8988T (cell line): ENCODE measurements around the gene PSD4.

Source experiments
- DNase-seq: peaks from one replicate; pipeline ENCODE4 v3.0.0; 2011

The PSD4 gene

DNA sequence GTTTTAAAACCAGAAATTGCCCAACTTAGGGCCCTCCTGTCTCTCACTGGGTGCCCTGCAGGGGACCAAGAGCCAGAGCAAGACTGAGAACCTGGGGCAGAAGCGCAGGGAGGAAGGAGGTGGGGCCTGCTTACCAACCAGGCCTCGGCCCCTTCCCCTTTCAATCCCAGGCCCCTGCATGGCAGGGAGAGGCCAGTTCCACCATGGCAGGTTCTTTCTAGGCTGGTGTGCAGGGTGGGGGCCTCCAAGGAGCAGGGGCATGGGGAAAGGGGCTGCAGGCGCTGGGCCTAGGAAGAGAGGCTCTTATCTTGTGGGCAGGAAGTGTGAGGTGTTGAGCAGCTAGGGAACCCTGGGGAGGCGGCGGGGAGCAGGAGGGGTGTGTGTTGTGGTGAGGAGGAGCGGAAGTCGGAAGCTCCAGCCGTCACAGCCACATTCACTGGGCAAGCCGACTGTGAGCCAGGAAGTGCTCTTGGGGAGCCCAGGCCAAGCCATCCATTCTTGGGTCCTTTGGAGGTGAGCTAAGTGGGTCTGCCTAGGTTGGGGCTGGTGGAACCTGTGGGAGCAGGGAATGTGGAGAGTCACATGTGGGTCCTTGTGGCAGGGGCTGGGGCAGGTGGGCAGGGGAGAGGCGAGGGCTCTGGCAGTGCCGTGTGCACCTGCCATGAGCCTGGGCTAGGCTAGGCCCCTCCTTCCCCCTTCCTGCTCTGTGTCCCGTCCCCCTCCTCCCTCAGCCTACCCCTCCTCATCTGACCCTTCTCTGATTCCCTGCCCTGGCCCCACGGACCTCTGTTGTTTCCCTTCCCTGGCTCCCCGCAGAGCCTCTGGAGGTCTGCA, at the start of gene PSD4:
Gene PSD4, plus strand, starts transcription at position 430 of the 834 bp plus-strand sequence. CDS start 8,486 bp downstream, outside the sequence.
- DNase-seq = no peak

DNA sequence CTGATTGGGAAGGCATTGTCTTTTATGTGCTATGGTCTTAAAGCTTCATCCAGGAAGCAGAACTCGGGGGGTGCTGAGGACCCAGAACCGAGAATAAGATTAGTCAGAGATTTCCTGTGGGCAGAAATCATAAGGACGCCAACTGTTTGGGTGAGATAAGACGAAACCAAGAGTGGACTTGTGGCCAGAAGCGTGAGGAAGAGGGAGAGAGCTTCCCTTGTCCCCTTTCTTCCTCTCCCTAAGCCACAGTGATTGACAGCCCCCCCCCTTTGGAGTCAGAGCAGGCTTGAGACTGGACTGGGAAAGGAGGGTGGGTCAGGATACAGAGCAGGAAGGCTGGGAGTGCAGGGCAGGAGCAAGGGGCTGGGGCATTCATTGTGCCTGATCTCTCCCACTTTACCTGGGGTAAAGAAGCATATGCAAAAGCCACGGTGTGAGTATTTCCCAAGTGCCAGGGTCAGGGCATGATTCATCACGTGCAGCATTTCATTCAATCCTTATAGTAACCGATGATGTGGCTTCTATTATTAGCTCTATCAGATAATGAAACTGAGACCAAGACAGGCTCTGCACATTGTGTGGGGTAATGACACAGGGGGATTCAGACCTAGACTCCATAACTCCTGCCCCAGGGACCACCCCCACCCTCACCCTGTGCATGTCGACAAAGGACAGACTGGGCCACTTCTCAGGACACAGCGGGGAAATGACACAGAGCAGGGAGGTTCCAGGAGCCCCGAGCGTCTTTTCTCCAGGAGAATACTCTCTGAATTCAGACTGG, 49.4 kb upstream of the PSD4 start:
- DNase-seq = no peak

DNA sequence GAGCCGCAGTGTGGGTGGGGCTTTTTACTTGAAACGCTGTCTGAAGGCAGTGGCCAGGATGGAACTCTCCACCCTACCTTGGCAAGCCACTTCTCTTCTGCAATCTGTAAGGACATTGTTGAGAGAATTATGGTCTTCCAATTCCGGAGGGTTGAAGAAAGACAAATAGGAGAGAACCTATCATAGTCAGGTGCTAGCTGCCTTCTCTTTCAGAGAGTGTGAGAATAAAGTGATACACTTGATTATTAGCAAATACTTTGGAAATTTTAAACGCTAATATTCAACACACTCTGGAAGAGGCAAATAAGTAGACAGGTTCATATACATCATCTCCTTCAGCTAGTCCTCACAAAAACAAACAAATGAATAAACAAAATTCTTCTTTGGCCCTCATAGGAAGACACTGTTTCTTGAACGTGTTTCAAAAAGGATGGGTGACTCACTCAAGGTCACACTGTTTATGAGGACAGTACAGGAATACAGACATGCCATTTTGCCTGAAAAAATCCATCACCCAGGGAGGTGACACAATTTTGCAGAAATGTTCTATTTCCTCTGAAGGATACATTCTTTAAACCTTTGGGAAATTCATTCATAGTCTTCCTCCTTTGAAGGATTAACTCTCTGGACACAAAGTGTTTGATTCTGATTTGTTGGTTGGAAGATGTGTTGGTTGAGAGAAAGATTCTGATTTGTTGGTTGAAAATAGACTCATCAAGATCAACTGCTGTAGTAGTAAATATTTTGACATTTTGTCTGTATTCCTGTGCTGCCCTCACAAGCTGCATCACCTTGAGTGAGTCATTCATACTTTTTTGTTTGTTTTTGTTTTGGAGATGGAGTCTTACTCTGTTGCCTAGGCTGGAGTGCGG, 48.6 kb upstream of the PSD4 start:
- DNase-seq = no peak

DNA sequence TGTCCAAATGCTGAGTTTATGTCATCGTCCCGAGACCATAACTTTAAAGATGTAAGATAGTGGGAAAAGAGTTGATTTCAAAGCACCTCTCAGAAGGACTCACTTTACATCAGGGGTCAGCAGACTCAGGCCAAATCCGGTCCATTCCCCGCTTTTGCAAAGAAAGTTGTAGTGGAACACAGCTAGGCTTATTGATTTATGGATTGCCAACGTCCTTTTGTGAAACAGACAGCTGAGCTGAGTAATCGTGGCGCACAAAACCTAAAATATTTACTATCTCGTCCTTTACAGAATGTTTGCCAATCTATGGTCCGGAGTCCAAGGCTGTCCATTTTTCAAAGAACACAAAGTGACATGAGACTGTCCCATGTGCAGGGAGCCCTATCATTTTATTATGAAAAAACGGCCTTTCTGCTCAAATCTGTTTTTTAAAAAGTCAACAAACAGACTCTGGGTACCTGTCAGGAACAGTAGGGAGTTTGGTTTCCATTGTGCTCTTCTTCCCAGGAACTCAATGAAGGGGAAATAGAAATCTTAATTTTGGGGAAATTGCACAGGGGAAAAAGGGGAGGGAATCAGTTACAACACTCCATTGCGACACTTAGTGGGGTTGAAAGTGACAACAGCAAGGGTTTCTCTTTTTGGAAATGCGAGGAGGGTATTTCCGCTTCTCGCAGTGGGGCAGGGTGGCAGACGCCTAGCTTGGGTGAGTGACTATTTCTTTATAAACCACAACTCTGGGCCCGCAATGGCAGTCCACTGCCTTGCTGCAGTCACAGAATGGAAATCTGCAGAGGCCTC, 46.7 kb upstream of the PSD4 start, which contains the start of gene IL1RN:
Gene IL1RN, plus strand, starts transcription at position 754 of the 801 bp plus-strand sequence. Its CDS starts 27 bp downstream, at position 781.
- DNase-seq = no peak

DNA sequence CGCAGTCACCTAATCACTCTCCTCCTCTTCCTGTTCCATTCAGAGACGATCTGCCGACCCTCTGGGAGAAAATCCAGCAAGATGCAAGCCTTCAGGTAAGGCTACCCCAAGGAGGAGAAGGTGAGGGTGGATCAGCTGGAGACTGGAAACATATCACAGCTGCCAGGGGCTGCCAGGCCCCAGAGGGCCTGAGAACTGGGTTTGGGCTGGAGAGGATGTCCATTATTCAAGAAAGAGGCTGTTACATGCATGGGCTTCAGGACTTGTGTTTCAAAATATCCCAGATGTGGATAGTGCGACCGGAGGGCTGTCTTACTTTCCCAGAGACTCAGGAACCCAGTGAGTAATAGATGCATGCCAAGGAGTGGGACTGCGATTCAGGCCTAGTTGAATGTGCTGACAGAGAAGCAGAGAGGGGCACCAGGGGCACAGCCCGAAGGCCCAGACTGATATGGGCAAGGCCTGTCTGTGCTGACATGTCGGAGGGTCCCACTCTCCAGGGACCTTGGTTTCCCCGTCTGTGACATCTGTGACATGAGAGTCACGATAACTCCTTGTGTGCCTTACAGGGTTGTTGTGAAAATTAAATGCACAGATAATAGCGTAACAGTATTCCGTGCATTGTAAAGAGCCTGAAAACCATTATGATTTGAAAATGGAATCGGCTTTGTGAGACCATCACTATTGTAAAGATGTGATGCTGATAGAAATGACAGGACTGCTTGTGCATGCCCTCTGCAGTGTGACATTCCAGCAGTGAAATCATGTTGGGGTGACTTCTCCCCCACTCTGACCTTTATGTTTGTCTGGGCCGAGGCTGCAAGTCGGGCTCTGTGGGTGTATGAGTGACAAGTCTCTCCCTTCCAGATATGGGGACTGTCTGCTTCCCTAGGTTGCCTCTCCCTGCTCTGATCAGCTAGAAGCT, 45.9 kb upstream of the PSD4 start:
- DNase-seq = no peak

DNA sequence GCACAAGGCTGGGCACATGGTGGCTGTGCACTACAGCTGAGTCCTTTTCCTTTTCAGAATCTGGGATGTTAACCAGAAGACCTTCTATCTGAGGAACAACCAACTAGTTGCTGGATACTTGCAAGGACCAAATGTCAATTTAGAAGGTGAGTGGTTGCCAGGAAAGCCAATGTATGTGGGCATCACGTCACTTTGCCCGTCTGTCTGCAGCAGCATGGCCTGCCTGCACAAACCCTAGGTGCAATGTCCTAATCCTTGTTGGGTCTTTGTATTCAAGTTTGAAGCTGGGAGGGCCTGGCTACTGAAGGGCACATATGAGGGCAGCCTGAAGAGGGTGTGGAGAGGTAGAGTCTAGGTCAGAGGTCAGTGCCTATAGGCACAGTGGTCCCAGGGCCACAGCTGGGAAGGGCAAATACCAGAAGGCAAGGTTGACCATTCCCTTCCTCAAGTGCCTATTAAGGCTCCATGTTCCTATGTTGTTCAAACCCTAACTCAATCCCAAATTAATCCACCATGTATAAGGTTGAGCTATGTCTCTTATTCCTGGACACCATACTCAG, 44.2 kb upstream of the PSD4 start:
- no peak for DNase-seq

DNA sequence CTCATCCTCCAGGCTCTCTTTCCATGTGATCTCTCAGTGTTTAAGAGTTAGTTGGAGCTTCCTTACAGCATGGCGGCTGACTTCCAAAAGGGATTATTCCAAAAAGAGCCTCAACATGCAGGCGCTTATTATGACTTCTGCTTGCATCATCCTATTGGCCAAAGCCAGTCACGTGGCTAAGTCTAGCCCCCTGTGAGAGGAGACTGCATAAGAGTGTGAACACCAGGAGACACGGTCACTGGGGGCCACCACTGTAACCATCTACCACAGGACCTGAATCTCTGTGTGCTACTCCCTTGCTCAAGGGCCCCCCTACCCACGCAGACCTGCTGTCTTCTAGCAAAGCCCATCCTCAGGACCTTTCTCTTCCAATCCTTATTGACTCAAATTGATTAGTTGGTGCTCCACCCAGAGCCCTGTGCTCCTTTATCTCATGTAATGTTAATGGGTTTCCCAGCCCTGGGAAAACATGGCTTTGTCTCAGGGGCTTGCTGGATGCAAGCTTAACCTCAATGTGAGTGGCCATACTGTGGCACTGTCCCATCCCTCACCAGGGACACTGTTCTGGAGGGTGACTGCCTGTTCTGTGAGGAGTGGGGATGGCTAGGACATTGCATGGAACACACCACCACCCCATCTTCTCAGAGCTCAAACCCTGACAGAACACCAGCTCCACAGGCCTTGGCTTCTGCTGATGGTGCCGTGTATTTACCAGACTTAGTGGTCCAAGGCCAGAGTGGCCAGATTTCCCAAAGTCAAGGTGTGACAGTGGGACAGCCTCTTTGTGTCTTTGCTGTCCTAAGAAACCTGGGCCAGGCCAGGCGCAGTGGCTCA, 42.2 kb upstream of the PSD4 start:
- DNase-seq = no peak

DNA sequence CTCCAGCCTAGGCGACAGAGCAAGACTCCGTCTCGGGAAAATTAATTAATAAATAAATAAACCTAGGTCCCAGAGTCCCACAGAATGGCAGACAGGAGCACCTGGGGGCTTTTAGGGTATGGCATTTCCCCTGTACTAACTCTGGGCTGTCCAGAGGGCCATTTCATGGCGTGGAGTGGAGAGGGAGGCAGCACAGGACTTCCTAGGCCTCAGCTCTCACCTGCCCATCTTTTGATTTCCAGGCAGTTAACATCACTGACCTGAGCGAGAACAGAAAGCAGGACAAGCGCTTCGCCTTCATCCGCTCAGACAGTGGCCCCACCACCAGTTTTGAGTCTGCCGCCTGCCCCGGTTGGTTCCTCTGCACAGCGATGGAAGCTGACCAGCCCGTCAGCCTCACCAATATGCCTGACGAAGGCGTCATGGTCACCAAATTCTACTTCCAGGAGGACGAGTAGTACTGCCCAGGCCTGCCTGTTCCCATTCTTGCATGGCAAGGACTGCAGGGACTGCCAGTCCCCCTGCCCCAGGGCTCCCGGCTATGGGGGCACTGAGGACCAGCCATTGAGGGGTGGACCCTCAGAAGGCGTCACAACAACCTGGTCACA, 41.3 kb upstream of the PSD4 start:
- DNase-seq = no peak

DNA sequence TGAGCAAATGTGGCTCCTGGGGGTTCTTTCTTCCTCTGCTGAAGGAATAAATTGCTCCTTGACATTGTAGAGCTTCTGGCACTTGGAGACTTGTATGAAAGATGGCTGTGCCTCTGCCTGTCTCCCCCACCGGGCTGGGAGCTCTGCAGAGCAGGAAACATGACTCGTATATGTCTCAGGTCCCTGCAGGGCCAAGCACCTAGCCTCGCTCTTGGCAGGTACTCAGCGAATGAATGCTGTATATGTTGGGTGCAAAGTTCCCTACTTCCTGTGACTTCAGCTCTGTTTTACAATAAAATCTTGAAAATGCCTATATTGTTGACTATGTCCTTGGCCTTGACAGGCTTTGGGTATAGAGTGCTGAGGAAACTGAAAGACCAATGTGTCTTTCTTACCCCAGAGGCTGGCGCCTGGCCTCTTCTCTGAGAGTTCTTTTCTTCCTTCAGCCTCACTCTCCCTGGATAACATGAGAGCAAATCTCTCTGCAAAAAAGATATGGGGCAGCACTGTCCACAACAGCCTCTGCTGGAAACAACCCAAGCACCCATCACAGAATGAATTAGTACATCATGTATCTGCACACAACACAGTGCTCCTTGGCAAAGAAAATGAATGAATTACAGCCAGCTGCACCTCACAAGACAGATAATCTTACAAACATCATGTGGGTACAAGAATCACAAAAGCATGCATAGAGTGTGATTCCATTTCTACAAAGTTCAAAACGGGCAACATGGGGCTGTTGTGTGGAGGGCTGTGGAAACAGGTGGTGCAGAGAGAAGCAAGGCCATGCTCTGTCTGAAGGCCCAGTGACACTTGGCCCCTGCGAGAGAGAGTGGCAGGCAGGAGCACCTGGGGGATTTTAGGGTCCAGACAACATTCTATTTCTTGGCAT, 39.8 kb upstream of the PSD4 start:
- DNase-seq = no peak

DNA sequence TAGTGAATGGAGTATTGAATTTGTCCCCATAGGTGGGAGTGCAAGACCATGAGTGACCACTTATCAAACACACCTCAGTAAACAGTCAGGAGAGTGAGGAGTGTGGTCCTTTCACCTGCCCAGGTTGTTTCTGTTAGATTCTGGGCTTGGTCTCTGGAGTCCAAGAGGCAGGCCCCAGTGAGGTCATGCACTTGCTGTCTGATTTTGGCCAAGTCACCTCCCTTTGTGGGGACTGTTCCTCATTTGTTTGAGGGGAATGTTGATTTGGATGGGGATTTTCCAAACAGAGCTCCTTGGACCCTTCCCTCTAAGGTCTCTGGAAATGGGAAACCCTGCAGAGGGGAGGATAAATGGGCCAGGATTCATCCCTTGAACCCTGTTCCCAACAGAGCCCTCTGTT, 39.1 kb upstream of the PSD4 start:
- no peak for DNase-seq

DNA sequence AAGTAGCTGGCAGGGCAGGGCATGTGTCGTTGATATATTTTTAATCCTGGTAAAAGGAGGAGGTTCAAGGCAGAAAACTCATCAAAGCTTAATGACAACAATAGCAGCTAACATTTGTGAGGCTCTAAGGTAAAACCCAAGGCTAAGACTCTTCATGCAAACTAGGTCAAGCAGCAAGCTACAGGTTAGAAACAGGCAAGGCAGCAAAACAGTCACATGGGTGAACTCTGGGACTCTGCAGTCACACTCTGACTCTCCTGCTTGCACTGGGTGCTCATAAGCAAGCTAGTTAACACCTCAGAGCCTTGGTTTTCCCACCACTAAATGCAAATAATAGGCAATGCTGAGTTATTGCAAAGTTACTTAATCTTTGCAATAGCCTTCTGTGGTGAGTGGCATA, 38.5 kb upstream of the PSD4 start:
- no peak for DNase-seq

DNA sequence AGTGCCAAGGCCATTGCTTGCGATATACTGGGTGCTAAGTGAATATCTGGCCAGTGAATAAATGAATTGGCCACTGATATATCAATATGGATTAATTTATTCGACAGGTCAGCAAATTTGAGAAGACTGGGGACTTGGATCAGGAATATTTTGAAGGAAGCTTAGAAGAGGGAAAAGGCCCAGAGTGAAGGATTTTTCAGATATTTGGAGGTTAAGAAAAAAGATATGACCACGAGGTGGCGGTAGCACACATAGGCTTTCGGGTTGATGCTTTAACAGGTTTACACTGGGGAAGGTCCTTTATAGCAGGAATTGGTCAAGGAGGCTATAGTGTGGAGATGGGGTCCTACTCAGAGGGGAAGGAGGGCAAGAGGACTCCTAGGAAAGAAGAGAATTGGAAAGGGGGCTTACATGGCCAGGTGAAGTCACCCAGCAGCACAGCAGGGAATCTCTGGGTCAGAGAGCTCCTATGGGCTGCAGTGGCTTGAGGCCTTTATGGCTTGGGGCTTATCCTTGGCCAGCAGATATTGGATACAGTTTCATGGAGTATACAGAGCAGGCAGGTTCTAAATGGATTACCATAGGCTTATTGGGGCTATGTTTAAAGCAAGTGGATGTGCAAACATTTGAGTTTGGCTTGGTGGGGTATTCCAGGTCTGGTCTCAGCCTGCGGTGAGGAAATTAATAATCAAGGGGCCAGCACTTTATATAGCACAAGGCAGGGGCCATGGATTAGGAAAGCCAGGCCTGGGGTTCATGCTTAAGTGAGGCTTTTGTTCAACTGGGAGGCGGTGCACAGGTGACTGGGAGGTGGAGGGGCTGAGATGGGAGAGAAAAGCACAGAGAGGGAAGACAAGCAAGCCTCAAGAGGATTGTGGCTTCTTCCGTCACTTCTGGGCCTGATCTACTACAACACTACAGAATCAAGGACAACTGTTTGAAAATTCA, 36.7 kb upstream of the PSD4 start:
- DNase-seq = peak; percentile 32

DNA sequence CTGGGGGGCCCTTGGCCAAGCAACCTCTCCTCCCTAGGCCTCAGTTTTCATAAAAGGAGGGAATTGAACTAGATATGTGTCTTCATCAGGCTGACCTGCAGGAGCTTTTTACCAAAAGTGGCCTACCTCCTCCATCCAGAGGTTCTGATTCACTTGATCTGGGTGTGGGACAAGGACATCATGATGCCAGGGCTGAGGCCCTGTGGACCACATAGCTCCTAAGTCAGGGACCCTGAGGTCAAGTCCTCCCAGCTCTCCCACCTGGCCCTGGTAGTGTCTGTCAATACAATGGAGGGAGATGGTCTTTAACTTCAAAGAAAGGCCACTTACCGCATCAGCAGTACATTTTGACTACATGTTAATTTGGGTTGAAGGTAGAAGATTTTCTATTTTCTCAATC, 35.9 kb upstream of the PSD4 start:
- no peak for DNase-seq

DNA sequence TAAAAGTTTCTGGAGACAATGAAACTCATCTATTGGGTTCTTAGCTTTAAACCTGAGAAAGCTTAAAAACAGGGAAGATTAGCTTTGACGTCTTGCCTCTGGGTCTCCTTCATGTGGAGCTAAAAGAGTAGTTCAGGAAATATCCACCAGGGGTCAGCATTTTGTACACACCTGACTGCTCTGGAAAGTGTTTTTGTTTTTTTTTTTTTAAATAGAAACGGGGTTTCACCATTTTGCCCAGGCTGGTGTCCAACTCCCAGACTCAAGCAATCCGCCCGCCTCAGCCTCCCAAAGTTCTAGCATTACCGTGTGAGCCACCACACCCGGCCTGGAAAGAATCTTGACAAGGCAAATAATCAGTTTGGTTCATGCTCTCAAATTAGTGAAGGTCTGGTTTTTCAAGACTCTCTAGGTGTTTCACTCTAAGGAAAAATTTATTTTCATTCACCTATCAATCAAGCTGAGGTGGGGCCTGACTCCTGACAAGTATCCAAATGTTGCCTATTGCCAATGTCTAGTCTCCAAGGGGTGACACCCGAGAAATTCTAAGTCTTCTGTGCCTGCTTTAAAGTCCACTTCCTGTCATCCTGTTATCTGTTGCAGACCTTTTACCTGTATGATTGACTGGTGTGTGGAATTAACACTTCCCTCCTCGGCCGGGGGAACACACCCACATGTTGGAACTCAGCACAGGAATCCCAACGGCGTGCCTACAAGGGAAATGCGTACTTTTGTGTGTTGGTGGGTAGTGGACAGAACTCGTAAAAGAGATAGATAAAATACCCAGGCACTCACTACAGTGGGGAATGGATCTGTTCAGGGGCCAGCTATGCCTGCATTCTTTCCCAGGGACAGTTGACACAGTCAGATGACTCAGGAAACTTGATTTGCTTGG, 35.1 kb upstream of the PSD4 start:
- no peak for DNase-seq

DNA sequence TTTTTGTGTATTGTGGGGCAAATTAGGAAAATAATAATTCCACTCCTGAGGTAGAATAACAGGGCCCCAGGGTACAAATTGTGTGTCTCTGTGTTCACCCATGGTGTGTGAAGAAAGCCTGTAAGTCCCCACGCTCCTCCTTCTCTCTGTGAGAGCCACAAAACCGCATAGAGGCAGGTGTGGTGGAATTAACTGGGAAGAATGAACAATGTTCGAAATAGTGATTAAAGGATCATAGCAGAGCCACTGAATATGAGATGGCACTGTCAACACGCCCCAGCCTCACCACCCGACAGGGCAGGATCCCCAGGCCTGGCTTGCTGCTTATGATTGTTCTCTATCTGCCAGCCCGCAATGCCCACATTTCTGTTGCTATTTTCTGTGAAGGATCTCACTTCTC, 32.3 kb upstream of the PSD4 start:
- no peak for DNase-seq

DNA sequence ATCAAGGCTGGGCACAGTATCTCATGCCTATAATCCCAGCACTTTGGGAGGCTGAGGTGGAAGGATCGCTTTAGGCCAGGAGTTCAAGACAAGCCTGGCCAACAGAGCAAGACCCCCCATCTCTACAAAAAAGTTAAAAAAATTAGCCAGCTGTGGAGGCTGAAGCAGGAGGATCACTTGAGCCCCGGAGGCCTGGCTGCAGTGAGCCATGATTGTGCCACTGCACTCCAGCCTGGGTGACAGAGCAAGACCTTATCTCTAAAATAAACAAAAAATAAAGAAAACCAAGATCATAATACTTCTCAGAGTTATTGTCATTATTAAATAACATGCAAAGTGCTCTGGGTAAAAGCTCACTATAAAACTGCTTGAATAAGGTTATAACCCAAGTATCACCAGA, 31.5 kb upstream of the PSD4 start:
- no peak for DNase-seq
